ENCODE results near the gene PRKN.

GRCh38 chr6:161954699-161955276 is 772.8 kb downstream of the PRKN start:
- TF ChIP-seq CTCF (IDR thresholded peaks at IDR 0.05; ENCODE audit: extremely low read depth in 1 of 2, insufficient read depth in 1 of 2, low read depth in 1 of 2, low read length in 2 of 2) (no peak), JUN (IDR thresholded peaks at IDR 0.05; ENCODE audit: borderline replicate concordance, insufficient read depth, insufficient read length, low read depth) (no peak), POLR2A (IDR thresholded peaks at IDR 0.05; ENCODE audit: low read depth, low read length) (no peak), POLR2AphosphoS5 (IDR thresholded peaks at IDR 0.05; ENCODE audit: insufficient read depth, low read depth, low read length) (no peak), MYC (IDR thresholded peaks at IDR 0.05; ENCODE audit: low read depth, low read length) (no peak), EZH2 (IDR thresholded peaks at IDR 0.05; ENCODE audit: borderline replicate concordance, low read depth, low read length, severe bottlenecking) (no peak)
- TF ChIP-seq, protein P1, sequence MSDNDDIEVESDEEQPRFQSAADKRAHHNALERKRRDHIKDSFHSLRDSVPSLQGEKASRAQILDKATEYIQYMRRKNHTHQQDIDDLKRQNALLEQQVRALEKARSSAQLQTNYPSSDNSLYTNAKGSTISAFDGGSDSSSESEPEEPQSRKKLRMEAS (IDR thresholded peaks at IDR 0.05; ENCODE audit: insufficient read depth, insufficient read length): no peak

Measured in endothelial cell of umbilical vein (primary cell).